HL-60 (cell line): ENCODE data around the gene NSA2.

Experiments
- DNase-seq, 2 experiments: peaks; one replicate each; pipeline ENCODE4 v3.0.0-alpha.2; 2010 to 2020; ENCODE audit warnings: low read depth in 1 of 2, low spot score in 1 of 2
- H3K27ac ChIP-seq: fragments of 250-450 bp; sonication (Bioruptor Pico); replicated peaks from 2 replicates; pipeline ENCODE4 v1.5.1; 2020; ENCODE audit warnings: mild to moderate bottlenecking, moderate library complexity
- H3K27me3 ChIP-seq: fragments of 250-450 bp; sonication (Bioruptor Pico); 2 replicates; pipeline ENCODE4 v1.5.1; 2021; ENCODE audit warnings: mild to moderate bottlenecking, moderate library complexity; ENCODE audit not compliant: insufficient read depth, poor library complexity, severe bottlenecking
- H3K4me3 ChIP-seq: replicated peaks from 2 replicates; pipeline ENCODE4 v1.5.1; 2011; ENCODE audit warnings: mild to moderate bottlenecking, control low read depth, low read length; ENCODE audit not compliant: insufficient read depth
- GABPA ChIP-seq: IDR thresholded peaks from 2 replicates; pipeline ENCODE4 v1.6.1; 2012; ENCODE audit warnings: low read depth
- POLR2AphosphoS5 ChIP-seq: IDR thresholded peaks from 2 replicates; pipeline ENCODE4 v1.6.1; 2012; ENCODE audit warnings: low read depth
- SPI1 ChIP-seq: IDR thresholded peaks from 2 replicates; pipeline ENCODE4 v1.6.1; 2012; ENCODE audit warnings: low read depth, mild to moderate bottlenecking, borderline replicate concordance
- TF ChIP-seq, protein P1 (sequence below): IDR thresholded peaks from 2 replicates; pipeline ENCODE4 v1.6.1; 2012; ENCODE audit warnings: low read depth; ENCODE audit not compliant: insufficient replicate concordance
- TF ChIP-seq, protein P2 (sequence below): IDR thresholded peaks from one replicate; pipeline ENCODE4 v1.5.1; 2011; ENCODE audit warnings: low read length, control low read depth, inconsistent platforms; ENCODE audit not compliant: insufficient read depth

NSA2 gene

DNA sequence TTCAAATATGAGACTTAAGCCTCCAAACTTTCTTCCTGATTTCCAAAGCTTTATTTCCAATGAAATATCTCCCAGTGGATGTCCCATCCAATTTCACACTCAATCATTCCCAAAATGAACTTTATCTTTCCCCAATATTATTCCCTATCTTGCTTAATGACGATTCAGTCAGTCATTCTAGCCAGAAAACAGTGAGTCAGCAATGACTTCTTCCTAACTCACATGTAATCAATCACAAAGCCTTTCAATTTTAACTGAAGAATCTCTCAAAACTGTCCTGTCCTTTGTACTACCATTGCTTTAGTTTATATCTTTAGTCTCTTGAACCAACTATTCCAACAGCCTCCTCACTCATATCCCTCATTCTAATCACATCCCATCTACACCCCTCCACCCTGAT is 34.9 kb downstream of the NSA2 start:
- Histone ChIP-seq H3K27ac (no peak overlapping the region), H3K4me3 (no peak overlapping the region), H3K27me3 (no peaks in the 10 kb centered on the region)
- DNase-seq: no peak
- TF ChIP-seq GABPA (no peak), SPI1 (no peak), POLR2AphosphoS5 (no peak)
- TF ChIP-seq, protein P1, sequence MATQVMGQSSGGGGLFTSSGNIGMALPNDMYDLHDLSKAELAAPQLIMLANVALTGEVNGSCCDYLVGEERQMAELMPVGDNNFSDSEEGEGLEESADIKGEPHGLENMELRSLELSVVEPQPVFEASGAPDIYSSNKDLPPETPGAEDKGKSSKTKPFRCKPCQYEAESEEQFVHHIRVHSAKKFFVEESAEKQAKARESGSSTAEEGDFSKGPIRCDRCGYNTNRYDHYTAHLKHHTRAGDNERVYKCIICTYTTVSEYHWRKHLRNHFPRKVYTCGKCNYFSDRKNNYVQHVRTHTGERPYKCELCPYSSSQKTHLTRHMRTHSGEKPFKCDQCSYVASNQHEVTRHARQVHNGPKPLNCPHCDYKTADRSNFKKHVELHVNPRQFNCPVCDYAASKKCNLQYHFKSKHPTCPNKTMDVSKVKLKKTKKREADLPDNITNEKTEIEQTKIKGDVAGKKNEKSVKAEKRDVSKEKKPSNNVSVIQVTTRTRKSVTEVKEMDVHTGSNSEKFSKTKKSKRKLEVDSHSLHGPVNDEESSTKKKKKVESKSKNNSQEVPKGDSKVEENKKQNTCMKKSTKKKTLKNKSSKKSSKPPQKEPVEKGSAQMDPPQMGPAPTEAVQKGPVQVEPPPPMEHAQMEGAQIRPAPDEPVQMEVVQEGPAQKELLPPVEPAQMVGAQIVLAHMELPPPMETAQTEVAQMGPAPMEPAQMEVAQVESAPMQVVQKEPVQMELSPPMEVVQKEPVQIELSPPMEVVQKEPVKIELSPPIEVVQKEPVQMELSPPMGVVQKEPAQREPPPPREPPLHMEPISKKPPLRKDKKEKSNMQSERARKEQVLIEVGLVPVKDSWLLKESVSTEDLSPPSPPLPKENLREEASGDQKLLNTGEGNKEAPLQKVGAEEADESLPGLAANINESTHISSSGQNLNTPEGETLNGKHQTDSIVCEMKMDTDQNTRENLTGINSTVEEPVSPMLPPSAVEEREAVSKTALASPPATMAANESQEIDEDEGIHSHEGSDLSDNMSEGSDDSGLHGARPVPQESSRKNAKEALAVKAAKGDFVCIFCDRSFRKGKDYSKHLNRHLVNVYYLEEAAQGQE: no peak
- TF ChIP-seq, protein P2, sequence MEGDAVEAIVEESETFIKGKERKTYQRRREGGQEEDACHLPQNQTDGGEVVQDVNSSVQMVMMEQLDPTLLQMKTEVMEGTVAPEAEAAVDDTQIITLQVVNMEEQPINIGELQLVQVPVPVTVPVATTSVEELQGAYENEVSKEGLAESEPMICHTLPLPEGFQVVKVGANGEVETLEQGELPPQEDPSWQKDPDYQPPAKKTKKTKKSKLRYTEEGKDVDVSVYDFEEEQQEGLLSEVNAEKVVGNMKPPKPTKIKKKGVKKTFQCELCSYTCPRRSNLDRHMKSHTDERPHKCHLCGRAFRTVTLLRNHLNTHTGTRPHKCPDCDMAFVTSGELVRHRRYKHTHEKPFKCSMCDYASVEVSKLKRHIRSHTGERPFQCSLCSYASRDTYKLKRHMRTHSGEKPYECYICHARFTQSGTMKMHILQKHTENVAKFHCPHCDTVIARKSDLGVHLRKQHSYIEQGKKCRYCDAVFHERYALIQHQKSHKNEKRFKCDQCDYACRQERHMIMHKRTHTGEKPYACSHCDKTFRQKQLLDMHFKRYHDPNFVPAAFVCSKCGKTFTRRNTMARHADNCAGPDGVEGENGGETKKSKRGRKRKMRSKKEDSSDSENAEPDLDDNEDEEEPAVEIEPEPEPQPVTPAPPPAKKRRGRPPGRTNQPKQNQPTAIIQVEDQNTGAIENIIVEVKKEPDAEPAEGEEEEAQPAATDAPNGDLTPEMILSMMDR: no peak

GRCh38 chr5:74810915-74811314 is 43.9 kb downstream of the NSA2 start:
- no peak overlapping the region for H3K27ac ChIP-seq
- H3K27me3 ChIP-seq: no peaks in the 10 kb centered on the region
- no peak overlapping the region for H3K4me3 ChIP-seq
- no peak for DNase-seq
- TF ChIP-seq GABPA (no peak), SPI1 (no peak), POLR2AphosphoS5 (no peak)
- TF ChIP-seq, protein P2: no peak
- TF ChIP-seq, protein P1: no peak

GRCh38 chr5:74816875-74817274 is 49.8 kb downstream of the NSA2 start:
- Histone ChIP-seq H3K4me3 (no peak overlapping the region), H3K27me3 (no peaks in the 10 kb centered on the region), H3K27ac (no peak overlapping the region)
- TF ChIP-seq POLR2AphosphoS5: no peak
- TF ChIP-seq, protein P1: no peak
- TF ChIP-seq GABPA: no peak
- TF ChIP-seq SPI1: no peak
- TF ChIP-seq, protein P2: no peak
- DNase-seq: no peak
